Kidney epithelial cell (primary cell): Measurements from ENCODE around the gene KCTD18. TPM values are rescaled to one million over a fixed set of nuclear protein-coding genes. Genes with fewer than 3 reads are reported as not detected.

Experiments
- DNase-seq: peaks from one replicate; pipeline ENCODE4 v3.0.0-alpha.2; 2010; ENCODE audit warnings: low read depth
- H3K27me3 ChIP-seq: 2 replicates; pipeline ENCODE4 v1.6.0; 2011; ENCODE audit warnings: low read length; ENCODE audit not compliant: control insufficient read depth, insufficient read depth
- H3K36me3 ChIP-seq: 2 replicates; pipeline ENCODE4 v1.5.1; 2011; ENCODE audit warnings: low read length; ENCODE audit not compliant: control insufficient read depth, insufficient read depth
- H3K4me3 ChIP-seq: 2 replicates; pipeline ENCODE4 v1.5.1; 2011; ENCODE audit warnings: low read depth, mild to moderate bottlenecking, control low read depth, low read length
- CTCF ChIP-seq: IDR thresholded peaks from 2 replicates; pipeline ENCODE4 v1.5.1; 2011; ENCODE audit warnings: mild to moderate bottlenecking, moderate library complexity, low read length, control low read depth, inconsistent platforms; ENCODE audit not compliant: insufficient read depth, poor library complexity, severe bottlenecking
- total RNA-seq: library from RNA; depleted of rRNA; stranded (reverse); fragments of >200 nt; gene quantifications from 2 replicates; pipeline ENCODE4 v1.2.3, GENCODE V29; 2015

KCTD18 gene
- total RNA-seq, 1 donor from 2014 or later: 12.2 TPM

DNA sequence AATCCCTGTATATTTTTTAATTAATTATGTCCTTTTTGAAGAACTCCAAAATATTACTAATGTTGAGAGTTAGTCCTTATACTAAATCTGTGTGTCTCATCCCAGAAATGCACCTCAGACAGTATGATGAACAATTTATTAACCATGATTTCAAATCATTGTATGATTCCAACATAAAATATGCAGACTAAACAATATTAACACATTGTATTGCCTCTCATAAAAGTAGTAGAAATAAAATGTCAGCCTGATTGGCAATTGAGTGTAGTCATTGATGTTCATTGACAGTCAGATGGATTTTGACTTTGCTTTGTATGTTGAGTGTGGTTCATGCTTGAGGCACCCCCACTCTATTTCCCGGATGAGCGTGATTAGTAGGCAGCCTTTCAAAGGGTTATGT, 57.5 kb downstream of the KCTD18 start:
- Histone ChIP-seq H3K36me3 (peaks cover 5% of the 10 kb centered on the region), H3K27me3 (no peaks in the 10 kb centered on the region), H3K4me3 (no peak overlapping the region)
- no peak for DNase-seq
- no peak for TF ChIP-seq CTCF

DNA sequence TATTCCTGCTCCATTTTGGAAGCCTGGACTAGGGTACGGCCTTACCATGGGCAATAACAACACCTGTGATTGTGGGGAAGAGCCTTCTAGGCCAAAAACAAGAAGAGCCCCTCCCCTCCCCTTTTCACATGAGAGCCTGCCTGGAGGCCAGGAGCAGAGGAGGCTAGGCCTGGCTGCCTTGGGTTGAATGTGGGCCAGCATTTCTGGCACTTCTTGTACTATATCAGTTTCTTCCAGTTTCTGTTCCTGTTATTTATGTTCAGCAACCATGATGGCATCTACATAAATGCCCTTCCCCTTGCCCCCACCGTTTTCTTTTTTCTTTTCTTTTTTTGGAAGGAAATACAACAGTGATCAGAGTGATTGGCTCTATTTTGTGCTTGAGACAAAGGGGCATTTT, 58.4 kb downstream of the KCTD18 start:
- DNase-seq: no peak
- no peaks in the 10 kb centered on the region for H3K27me3 ChIP-seq
- peaks cover 6% of the 10 kb centered on the region for H3K36me3 ChIP-seq
- no peak overlapping the region for H3K4me3 ChIP-seq
- no peak for TF ChIP-seq CTCF

DNA sequence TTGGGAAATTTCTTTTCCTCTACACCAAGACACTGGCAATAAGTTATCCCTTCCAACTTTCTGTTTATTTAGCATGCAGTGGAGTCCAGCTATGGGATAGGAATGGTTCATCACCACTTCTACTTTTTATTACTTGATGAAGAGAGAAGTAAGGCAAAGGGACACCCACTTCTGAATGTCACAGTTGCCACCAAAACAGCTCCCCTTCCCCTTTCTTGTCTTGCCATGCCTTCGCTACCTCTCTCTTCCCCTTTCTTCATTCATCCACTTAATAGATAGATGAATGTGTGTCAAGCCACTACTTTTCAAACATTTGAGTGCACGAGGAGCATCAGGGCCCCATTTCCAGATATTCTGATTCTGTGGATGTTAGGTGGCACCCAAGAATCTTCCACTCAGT, 59.6 kb downstream of the KCTD18 start:
- Histone ChIP-seq H3K27me3 (no peaks in the 10 kb centered on the region), H3K36me3 (peaks cover 5% of the 10 kb centered on the region), H3K4me3 (no peak overlapping the region)
- TF ChIP-seq CTCF: no peak
- no peak for DNase-seq

- Histone ChIP-seq H3K36me3 (peaks cover 5% of the 10 kb centered on the region), H3K27me3 (no peaks in the 10 kb centered on the region), H3K4me3 (no peak overlapping the region)
- no peak for TF ChIP-seq CTCF
- DNase-seq: no peak
Measured at GRCh38 chr2:200449149-200449548, 60.7 kb downstream of the KCTD18 start.

GRCh38 chr2:200448455-200448854, 61.4 kb downstream of the KCTD18 start:
- H3K36me3 ChIP-seq: peaks cover 5% of the 10 kb centered on the region
- no peak for DNase-seq
- TF ChIP-seq CTCF: no peak

DNA sequence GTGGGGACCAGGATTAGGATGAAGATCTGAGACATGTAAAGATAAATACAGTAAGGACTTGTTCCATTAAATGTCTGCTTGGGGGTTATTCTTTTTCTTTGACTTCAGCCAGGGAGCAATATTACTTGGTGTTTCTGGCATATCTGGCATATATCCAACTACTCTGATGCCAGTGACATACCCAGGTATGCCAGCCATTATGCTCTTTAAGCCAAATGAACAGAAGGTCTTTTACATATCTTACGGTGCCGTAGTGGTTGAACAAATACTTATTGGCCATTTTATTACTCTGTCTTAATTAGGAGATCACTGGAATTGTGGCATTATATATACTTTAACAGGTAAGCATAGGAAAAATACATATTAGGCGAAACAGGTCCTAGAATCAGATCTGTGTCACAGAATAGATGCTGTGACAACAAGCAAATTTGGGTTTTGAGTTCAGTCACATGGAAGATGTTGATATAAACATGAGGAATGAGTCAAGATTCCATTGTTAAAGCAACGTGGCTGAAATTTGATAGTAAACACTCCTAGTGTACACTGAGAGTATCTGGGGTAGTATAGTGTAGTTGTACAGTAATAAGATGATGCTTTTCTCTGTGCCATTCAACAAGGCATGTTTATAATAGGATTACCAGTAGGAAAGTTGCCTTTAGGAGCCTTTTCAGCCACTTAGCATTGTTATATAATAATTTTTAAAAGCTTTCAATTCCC, 62.6 kb downstream of the KCTD18 start:
- no peak for DNase-seq
- TF ChIP-seq CTCF: no peak

More at GRCh38 chr2:200448455-200448854, 61.4 kb downstream of the KCTD18 start:
- H3K27me3 ChIP-seq: no peaks in the 10 kb centered on the region
- H3K4me3 ChIP-seq: no peak overlapping the region

More for the DNA sequence above, 62.6 kb downstream of the KCTD18 start:
- no peak overlapping the region for H3K4me3 ChIP-seq
- H3K27me3 ChIP-seq: no peaks in the 10 kb centered on the region
- H3K36me3 ChIP-seq: peaks cover 5% of the 10 kb centered on the region
